ENCODE data around the gene MED29.

The MED29 gene

GRCh38 chr19:39426170-39426569 lies 35.0 kb downstream of the MED29 start:
- FAIRE-seq (no peak), DNase-seq (ENCODE audit: insufficient read length, low spot score) (no peak)

DNA sequence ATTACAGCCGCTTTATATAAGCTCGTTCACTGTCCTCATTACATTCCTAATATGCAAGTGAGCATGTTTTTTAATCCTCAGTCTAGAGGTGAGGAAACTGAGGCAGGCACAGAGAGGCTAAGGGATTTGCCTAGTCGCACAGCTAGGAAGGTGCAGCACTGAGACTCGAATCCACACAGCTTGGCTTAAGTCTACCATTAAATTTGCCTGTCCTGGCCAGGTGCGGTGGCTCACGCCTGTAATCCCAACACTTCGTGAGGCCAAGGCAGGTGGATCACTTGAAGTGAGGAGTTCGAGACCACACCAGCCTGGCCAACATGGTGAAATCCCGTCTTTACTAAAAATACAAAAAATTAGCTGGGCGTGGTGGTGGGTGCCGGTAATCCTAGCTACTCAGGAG lies 36.5 kb downstream of the MED29 start:
- no peak for DNase-seq (ENCODE audit: insufficient read length, low spot score)
- FAIRE-seq: no peak

- DNase-seq (ENCODE audit: insufficient read length, low spot score) (peak; percentile 67), FAIRE-seq (peak; percentile 72)
Measured at GRCh38 chr19:39428283-39429112, 37.3 kb downstream of the MED29 start.

GRCh38 chr19:39430675-39431593 lies 39.8 kb downstream of the MED29 start:
- peak; percentile 78 for DNase-seq (ENCODE audit: insufficient read length, low spot score)
- no peak for FAIRE-seq

- FAIRE-seq (no peak), DNase-seq (ENCODE audit: insufficient read length, low spot score) (no peak)
Measured at GRCh38 chr19:39432677-39433025, 41.5 kb downstream of the MED29 start.

DNA sequence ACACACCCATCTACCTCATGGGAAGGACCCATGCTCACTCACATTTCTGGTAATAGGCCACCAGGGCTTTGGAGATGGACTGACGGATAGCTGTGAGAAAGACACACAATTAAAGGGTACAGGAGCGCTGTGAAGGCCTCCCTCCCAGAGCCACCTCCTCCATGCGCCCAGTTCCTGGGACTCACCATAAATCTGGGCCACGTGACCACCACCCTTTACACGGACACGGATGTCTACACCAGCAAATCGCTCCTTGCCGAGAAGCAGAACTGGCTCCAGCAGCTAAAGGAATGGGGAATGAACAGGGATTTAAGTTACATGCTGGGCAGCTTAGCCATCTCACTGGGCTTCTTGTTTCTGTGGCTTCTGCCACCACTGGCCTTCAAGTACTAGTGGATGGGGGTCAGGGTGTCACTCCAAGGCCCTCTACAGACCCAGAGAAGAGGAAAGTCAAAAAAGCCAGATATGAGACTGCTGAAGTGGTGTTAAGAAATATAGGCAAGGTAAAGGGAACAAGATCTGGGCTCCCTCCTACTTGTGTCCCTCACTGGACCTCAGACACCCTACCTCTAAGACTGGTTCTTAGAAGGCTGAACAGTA lies 42.4 kb downstream of the MED29 start:
- no peak for FAIRE-seq
- no peak for DNase-seq (ENCODE audit: insufficient read length, low spot score)

DNA sequence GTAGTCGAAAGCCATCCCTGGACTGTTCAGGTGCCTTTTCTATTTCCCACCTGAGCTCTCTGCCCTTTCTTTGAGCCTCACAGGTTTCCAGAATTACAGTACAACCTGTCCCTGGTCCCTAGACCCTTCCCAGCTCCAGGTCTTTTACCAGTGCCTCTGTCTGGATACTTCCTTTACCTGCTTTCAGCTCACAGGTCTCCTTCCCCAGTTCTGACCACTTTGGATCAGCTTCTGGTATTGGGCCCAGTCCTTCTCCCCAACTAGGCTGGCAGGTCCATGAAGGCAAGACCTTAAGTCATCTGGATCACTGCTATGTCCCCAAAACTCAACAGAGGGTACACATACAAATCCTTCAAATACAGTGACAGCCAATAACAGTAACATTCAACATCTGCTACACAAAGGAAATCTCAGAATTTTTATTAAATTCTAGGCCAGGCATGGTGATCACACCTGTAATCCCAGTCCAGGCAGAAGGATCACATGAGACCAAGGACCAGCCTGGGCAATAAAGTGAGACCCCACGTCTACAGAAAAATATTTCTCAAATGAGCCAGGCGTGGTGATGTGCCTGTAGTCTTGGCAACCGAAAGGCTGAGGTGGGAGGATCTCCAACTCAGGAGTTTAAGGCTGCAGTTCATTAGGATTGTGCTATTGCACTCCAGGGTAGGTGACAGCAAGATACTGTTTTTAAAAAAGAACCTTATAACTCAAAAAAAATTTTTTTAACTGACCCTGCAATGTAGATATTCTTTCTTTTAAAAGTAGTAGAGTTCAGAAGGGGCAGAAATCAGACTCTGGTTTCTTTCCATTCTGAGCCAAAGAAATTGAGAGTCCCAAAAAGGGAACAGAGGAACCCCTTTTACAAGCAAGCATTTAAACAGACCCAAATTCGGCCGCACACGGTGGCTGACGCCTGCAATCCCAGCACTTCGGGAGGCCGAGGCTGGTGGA lies 43.2 kb downstream of the MED29 start:
- DNase-seq (ENCODE audit: insufficient read length, low spot score) (no peak), FAIRE-seq (no peak)

DNA sequence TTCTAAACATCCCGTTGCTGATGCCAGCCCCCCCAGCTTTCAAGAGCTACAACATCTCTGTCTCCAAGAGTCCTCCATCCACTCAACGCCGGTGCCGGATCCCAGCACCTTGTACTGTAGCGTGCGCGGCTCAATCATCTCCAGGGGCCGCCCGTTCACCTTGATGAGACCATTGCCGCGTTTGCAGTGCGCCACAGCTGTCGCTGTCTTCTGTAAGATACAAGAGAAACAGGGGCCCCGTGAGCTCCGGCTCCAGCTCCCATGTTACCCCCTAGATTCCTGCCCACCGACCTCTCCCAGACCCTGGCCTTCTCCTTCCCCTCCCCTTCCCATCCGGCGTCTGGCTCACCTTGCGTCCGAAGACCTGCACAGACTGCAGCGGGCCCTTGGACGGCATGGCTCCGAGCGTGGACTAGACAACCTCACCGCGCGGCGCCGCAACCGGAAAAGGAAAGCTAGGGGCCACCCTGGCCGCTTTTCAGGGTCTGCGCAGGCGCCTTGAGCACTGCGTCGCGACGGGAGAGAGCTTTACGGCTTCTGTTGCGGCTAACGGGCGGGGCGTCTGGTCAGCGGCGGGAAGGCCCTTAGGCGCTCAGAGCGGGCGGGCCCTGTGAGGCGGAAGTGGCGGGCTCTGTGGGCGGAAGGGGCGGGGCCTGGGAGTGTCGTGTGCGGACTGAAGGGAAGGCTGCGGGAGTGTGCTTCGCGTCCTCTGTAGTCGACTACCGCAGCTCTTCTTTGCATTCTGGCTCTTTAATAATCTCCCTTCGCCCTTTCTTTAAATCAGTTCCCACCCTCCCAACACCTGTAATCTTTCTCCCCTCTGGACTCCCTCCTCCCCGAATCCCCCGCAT lies 44.5 kb downstream of the MED29 start, which contains the start of gene RPS16:
Gene RPS16, minus strand, starts transcription at position 451 of the 851 bp plus-strand sequence. Its CDS starts 54 bp downstream, at position 397.
- peak; percentile 48 for FAIRE-seq
- peak; percentile 89 for DNase-seq (ENCODE audit: insufficient read length, low spot score)

GRCh38 chr19:39436350-39436716 lies 45.2 kb downstream of the MED29 start:
- FAIRE-seq: no peak
- no peak for DNase-seq (ENCODE audit: insufficient read length, low spot score)

DNA sequence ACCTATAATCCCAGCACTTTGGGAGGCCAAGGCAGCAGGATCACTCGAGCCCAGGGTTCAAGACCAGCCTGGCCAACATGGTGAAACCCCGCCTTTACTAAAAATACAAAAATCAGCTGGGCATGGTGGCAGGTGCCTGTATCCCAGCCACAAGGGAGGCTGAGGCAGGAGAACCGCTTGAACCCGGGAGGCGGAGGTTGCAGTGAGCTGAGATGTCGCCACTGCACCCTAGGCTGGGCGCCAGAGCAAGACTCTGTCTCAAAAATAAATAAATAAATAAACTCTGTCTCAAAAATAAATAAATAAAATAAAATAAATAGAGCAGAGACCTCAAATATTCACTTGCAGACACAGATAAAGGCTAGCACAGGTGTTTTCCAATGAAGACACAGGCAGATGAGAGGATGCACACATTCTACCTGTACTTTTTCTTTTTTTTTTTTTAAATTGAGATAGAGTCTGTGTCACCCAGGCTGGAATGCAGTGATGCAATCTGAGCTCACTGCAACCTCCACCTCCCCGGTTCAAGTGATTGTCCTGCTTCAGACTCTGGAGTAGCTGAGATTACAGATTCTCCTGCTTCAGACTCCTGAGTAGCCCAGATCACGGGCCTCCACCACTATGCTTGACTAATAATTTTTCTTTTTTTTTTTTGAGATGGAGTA lies 47.2 kb downstream of the MED29 start:
- DNase-seq (ENCODE audit: insufficient read length, low spot score): no peak

GRCh38 chr19:39444598-39445195 lies 53.5 kb downstream of the MED29 start:
- no peak for FAIRE-seq
- no peak for DNase-seq (ENCODE audit: insufficient read length, low spot score)

More for the DNA sequence above, 47.2 kb downstream of the MED29 start:
- no peak for FAIRE-seq

DNA sequence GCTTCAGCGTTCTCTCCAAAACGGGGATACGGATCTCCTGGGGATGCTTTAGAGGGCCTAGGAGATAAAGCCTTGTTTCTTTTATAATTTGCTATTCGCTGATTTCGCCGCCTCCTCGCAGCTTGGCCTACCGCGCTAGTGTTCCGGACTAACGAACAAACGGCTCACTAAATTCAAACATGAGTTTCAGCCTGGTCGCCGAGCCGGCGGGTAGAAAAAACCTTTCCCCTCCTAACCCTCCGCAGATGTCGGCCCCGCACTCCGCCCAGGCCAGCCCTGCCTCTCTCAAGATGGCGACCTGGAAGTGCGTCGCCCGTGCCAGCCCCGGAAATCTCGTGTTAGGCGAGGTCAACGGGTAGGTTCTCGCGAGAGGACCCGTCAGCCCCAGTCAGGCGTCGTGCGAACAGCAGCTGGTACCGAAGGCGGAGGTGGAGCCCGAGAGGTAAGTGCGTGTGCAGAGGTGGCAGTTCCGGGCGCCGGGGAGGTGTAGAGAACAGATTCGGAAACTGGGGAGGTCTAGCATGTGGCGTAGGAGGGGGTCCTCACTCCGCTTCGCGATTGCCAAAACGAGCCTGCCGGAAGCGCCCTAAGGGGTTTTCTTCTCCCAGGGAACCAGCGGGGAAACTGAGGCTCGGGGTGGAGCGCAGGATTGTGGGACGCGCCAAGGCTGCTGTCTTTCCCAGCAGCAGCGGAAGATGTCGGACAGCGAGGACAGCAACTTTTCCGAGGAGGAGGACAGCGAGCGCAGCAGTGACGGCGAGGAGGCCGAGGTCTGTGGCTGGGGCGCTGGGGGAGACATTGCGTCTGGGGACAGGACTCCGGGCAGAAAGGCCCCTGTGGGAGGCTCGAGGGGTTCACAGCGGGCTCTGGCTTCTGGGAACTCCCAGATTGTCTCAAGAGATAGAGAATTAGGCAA lies 54.3 kb downstream of the MED29 start, which contains the start of gene SUPT5H:
Gene SUPT5H, plus strand, starts transcription at position 387 of the 916 bp plus-strand sequence. Its CDS starts 309 bp downstream, at position 696.
- DNase-seq (ENCODE audit: insufficient read length, low spot score) (peak; percentile 99), FAIRE-seq (peak; percentile 79)

GRCh38 chr19:39446365-39447084 lies 55.3 kb downstream of the MED29 start:
- FAIRE-seq (no peak), DNase-seq (ENCODE audit: insufficient read length, low spot score) (no peak)

DNA sequence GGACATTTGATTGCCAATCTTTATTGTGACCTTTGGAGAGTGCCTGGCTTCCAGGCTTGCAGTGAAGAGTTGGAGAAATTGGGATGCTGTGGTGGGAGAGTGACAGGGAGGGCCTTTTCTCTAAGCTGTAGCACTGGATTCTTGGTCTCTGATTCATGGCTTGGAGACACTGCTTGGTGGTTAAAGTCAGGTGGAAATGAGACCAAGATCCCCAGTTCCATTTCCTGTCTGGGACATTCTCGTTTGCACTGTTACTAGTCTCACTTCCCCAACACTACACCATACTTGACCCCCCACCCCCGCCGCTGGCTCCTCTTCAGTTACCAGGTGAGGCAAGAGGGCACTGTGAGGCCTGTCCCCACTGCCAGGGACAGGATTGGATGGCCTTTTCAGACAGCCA lies 57.1 kb downstream of the MED29 start:
- FAIRE-seq (no peak), DNase-seq (ENCODE audit: insufficient read length, low spot score) (no peak)

DNA sequence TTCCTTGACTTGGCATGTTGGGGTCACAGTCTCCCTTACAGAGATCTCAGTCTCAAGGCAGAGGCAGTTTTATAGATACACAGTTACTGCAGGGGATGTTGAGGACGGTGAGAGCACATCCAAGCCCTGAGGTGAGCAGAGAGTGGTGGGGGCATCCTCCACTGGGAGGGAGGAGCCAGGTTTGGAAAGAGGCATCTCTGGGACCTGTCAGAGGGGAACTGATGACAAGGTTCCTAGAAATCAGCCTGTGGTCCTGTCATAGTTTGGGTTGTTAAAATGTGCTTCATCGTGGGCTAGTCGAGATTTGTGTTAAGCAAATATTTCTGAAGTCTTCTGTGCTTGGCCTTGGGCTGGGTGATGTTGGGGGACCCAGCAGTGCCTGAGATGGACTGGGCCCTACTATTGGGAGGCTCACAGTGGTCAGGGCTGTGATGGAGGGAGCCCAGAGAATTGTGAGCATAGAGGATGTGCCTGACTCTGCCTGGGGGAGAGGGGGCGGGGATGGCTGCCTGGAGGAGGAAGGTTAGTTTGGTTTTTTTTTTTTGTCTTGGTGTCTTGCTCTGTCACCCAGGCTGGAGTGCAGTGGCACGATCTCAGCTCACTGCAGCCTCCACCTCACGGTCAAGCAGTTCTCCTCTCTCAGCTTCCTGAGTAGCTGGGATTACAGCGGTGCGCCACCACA lies 58.1 kb downstream of the MED29 start:
- DNase-seq (ENCODE audit: insufficient read length, low spot score) (no peak), FAIRE-seq (no peak)
